Measurements from ENCODE around the gene ZNF532. TPM values are rescaled to one million over a fixed set of nuclear protein-coding genes. Genes with fewer than 3 reads are reported as not detected.

The ZNF532 gene
- total RNA-seq, 1 experiment from 2014 or later: 118 TPM

DNA sequence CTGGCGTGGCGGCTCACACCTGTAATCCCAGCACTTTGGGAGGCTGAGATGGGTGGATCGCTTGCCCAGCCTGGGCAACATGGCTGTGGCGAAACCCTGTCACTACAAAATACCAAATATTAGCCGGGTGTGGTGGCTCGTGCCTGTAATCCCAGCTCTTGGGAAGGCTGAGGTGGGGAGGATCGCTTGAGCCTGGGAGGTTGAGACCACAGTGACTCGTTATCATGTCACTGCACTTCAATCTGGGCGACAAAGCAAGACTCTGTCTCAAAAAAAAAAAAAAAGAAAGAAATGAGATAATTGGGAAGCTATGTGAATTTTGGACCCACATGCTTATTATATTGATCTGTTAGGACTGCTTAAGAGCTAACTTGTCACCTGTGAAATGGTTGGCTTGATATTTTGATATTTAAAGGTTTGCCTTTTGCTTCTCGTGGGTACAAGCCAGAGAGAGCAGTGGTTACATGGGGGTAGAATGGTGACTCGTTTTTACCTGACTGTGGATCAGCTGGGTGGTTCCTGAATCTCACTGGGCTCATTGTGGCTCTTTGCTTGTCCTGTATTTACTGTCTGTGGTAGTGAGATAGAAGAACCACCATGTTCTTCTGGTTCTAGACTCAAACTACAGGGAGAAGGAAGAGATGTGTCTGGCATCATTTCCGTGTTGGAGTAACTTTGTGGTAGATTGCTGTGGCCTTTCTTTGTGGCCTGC is 28.9 kb downstream of the ZNF532 start:
- DNase-seq (ENCODE audit: low spot score): no peak
- intact Hi-C loops (cut with micrococcal nuclease; ENCODE audit: unreplicated experiment): no loop called here
- TF ChIP-seq EZH2 (IDR thresholded peaks at IDR 0.05; ENCODE audit: borderline replicate concordance, low read depth, low read length, poor library complexity, severe bottlenecking): no peak
- TF ChIP-seq, protein P1, sequence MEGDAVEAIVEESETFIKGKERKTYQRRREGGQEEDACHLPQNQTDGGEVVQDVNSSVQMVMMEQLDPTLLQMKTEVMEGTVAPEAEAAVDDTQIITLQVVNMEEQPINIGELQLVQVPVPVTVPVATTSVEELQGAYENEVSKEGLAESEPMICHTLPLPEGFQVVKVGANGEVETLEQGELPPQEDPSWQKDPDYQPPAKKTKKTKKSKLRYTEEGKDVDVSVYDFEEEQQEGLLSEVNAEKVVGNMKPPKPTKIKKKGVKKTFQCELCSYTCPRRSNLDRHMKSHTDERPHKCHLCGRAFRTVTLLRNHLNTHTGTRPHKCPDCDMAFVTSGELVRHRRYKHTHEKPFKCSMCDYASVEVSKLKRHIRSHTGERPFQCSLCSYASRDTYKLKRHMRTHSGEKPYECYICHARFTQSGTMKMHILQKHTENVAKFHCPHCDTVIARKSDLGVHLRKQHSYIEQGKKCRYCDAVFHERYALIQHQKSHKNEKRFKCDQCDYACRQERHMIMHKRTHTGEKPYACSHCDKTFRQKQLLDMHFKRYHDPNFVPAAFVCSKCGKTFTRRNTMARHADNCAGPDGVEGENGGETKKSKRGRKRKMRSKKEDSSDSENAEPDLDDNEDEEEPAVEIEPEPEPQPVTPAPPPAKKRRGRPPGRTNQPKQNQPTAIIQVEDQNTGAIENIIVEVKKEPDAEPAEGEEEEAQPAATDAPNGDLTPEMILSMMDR (conservative IDR thresholded peaks at IDR 0.05; ENCODE audit: low read depth, low read length): no peak
- Histone ChIP-seq H3K4me1 (ENCODE audit: insufficient read depth, low read length, poor library complexity, severe bottlenecking) (peaks cover 40% of the 10 kb centered on the region), H3K4me3 (ENCODE audit: low read depth, low read length, poor library complexity, severe bottlenecking) (no peak overlapping the region), H3K9me3 (ENCODE audit: low read depth, low read length, poor library complexity, severe bottlenecking) (no peaks in the 10 kb centered on the region), H3K27ac (ENCODE audit: low read depth, low read length, poor library complexity, severe bottlenecking) (peak overlapping the region; percentile 12), H3K27me3 (replicated peaks; ENCODE audit: insufficient read depth, low read depth, low read length, poor library complexity) (no peaks in the 10 kb centered on the region), H3K36me3 (ENCODE audit: insufficient read depth, low read length, poor library complexity, severe bottlenecking) (peaks cover 10% of the 10 kb centered on the region)
- ChIA-PET CTCF (no interaction called here), POLR2A (ENCODE audit: low non-redundant PET) (interaction anchor here (0.7 kb wide), 1 partner anchor 909 kb away, joined by 7 read pairs; no protein-coding TSS in a partner anchor)
- no TSS peak for BruUV-seq (replicated peaks)

DNA sequence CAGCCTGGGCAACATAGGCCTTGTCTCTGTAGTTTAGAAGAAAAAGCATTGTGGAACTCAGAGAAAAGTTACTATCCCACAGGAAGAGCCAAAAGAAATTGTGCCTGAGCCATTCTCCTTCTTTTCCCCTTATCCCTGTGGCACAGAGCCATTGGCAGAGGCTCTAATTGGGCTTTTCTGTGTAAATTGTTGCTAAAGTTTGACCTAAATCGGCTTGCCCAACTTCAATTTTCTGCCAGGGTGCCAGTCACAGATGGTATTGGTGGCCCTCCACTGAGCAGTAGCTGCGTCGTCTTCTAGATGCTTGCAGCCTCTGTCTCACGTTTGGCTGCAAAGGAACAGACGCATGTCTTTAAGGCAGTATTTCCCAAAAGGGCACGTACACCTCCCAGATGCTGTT is 30.3 kb downstream of the ZNF532 start:
- Histone ChIP-seq H3K36me3 (ENCODE audit: insufficient read depth, low read length, poor library complexity, severe bottlenecking) (peaks cover 19% of the 10 kb centered on the region), H3K27me3 (replicated peaks; ENCODE audit: insufficient read depth, low read depth, low read length, poor library complexity) (no peaks in the 10 kb centered on the region), H3K27ac (ENCODE audit: low read depth, low read length, poor library complexity, severe bottlenecking) (peak overlapping the region; percentile 14), H3K4me3 (ENCODE audit: low read depth, low read length, poor library complexity, severe bottlenecking) (no peak overlapping the region), H3K4me1 (ENCODE audit: insufficient read depth, low read length, poor library complexity, severe bottlenecking) (peaks cover 40% of the 10 kb centered on the region), H3K9me3 (ENCODE audit: low read depth, low read length, poor library complexity, severe bottlenecking) (no peaks in the 10 kb centered on the region)
- ChIA-PET POLR2A (ENCODE audit: low non-redundant PET) (interaction anchor here (0.5 kb wide), 1 partner anchor 89 kb away, joined by 3 read pairs; no protein-coding TSS in a partner anchor), CTCF (no interaction called here)
- BruUV-seq (replicated peaks): no TSS peak
- intact Hi-C loops (cut with micrococcal nuclease; ENCODE audit: unreplicated experiment): no loop called here
- no peak for DNase-seq (ENCODE audit: low spot score)
- TF ChIP-seq, protein P1 (conservative IDR thresholded peaks at IDR 0.05; ENCODE audit: low read depth, low read length): no peak
- no peak for TF ChIP-seq EZH2 (IDR thresholded peaks at IDR 0.05; ENCODE audit: borderline replicate concordance, low read depth, low read length, poor library complexity, severe bottlenecking)

DNA sequence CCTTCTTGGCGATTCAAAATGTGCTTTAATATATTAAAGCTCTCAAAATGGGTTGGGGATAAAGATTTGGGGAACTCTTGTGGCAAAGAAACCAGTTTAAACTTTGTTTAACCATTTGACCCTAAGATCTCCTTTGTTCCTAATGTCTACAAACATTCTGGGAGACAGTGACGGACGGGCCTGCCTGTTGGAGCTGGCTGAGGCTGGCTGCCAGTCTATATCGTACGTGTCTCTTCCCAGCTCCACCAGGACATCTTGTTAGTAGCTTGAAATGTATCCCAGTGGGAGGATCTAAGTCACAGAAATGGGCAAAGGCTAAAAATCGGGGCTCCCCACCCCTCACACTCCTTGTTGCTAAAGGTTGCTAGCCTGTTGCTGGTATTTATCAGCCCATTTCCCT is 30.7 kb downstream of the ZNF532 start:
- POLR2A ChIA-PET (ENCODE audit: low non-redundant PET): interaction anchor here (0.5 kb wide), 1 partner anchor 88 kb away, joined by 3 read pairs; no protein-coding TSS in a partner anchor

More for the DNA sequence above, 30.7 kb downstream of the ZNF532 start:
- Histone ChIP-seq H3K4me3 (ENCODE audit: low read depth, low read length, poor library complexity, severe bottlenecking) (no peak overlapping the region), H3K9me3 (ENCODE audit: low read depth, low read length, poor library complexity, severe bottlenecking) (no peaks in the 10 kb centered on the region), H3K27me3 (replicated peaks; ENCODE audit: insufficient read depth, low read depth, low read length, poor library complexity) (no peaks in the 10 kb centered on the region), H3K27ac (ENCODE audit: low read depth, low read length, poor library complexity, severe bottlenecking) (peak overlapping the region; percentile 14), H3K36me3 (ENCODE audit: insufficient read depth, low read length, poor library complexity, severe bottlenecking) (peaks cover 23% of the 10 kb centered on the region), H3K4me1 (ENCODE audit: insufficient read depth, low read length, poor library complexity, severe bottlenecking) (peaks cover 40% of the 10 kb centered on the region)
- TF ChIP-seq EZH2 (IDR thresholded peaks at IDR 0.05; ENCODE audit: borderline replicate concordance, low read depth, low read length, poor library complexity, severe bottlenecking): no peak
- TF ChIP-seq, protein P1 (conservative IDR thresholded peaks at IDR 0.05; ENCODE audit: low read depth, low read length): no peak
- CTCF ChIA-PET: no interaction called here
- BruUV-seq (replicated peaks): no TSS peak
- no peak for DNase-seq (ENCODE audit: low spot score)
- intact Hi-C loops (cut with micrococcal nuclease; ENCODE audit: unreplicated experiment): no loop called here
